Left hindlimb (tissue), 1 donor: ENCODE results near the gene NAA35.
"Not testable (repeated sequence)": the region's sequence is repeated elsewhere in the genome, so short reads cannot be mapped to it uniquely, and the experiment has no call there.

Source experiments
- DNase-seq: peaks from one replicate; pipeline ENCODE4 v3.0.0-alpha.2; 2018

The NAA35 gene

GRCh38 chr9:85940832-85941621 lies at the start of gene NAA35:
TSS of gene NAA35 (plus strand) at chr9:85941146. CDS start at chr9:85942160, 1,014 bp downstream.
- peak; percentile 99 for DNase-seq

GRCh38 chr9:85892401-85892800 lies 48.5 kb upstream of the NAA35 start:
- DNase-seq = no peak

GRCh38 chr9:85895685-85896084 lies 45.3 kb upstream of the NAA35 start:
- no peak for DNase-seq

- DNase-seq = no peak
These were observed 43.1 kb upstream of the NAA35 start for GRCh38 chr9:85897848-85898247.

- DNase-seq = no peak
These were observed 42.6 kb upstream of the NAA35 start for GRCh38 chr9:85898332-85898731.

GRCh38 chr9:85899388-85899787 lies 41.6 kb upstream of the NAA35 start:
- DNase-seq = no peak

- no peak for DNase-seq
These were observed 40.3 kb upstream of the NAA35 start for GRCh38 chr9:85900504-85901201.

- no peak for DNase-seq
These were observed 36.0 kb upstream of the NAA35 start for GRCh38 chr9:85904975-85905374.

GRCh38 chr9:85905957-85906356 lies 35.0 kb upstream of the NAA35 start:
- no peak for DNase-seq

- no peak for DNase-seq
These were observed 31.6 kb upstream of the NAA35 start for GRCh38 chr9:85909390-85909789.

- no peak for DNase-seq
These were observed 26.8 kb upstream of the NAA35 start for GRCh38 chr9:85914108-85914507.

GRCh38 chr9:85917756-85918155 lies 23.2 kb upstream of the NAA35 start:
- DNase-seq = no peak

- no peak for DNase-seq
These were observed 15.5 kb upstream of the NAA35 start for GRCh38 chr9:85925493-85925892.

GRCh38 chr9:85927076-85927475 lies 13.9 kb upstream of the NAA35 start:
- DNase-seq = no peak

- DNase-seq = no peak
These were observed 9.5 kb upstream of the NAA35 start for GRCh38 chr9:85931495-85931894.

- DNase-seq = not testable (repeated sequence)
These were observed 5.0 kb upstream of the NAA35 start for GRCh38 chr9:85935950-85936349.

- no peak for DNase-seq
These were observed 593 bp upstream of the NAA35 start for GRCh38 chr9:85940275-85940831.

GRCh38 chr9:85941622-85941940 lies 635 bp downstream of the NAA35 start:
- no peak for DNase-seq

- DNase-seq = no peak
These were observed 1.3 kb downstream of the NAA35 start for GRCh38 chr9:85941966-85942912.

- no peak for DNase-seq
These were observed 2.2 kb downstream of the NAA35 start for GRCh38 chr9:85942913-85943709.

GRCh38 chr9:85943757-85944430 lies 2.9 kb downstream of the NAA35 start:
- DNase-seq = no peak

- DNase-seq = no peak
These were observed 3.7 kb downstream of the NAA35 start for GRCh38 chr9:85944672-85945071.
